HG03521 (cell line): ENCODE measurements around the gene CFAP251.

Experiments used
- ATAC-seq: cut with Tn5 transposase; IDR thresholded peaks from one replicate; pipeline ENCODE4 v1.9.1; 2021; ENCODE audit warnings: mild to moderate bottlenecking, moderate library complexity; ENCODE audit not compliant: unreplicated experiment

Gene CFAP251

DNA sequence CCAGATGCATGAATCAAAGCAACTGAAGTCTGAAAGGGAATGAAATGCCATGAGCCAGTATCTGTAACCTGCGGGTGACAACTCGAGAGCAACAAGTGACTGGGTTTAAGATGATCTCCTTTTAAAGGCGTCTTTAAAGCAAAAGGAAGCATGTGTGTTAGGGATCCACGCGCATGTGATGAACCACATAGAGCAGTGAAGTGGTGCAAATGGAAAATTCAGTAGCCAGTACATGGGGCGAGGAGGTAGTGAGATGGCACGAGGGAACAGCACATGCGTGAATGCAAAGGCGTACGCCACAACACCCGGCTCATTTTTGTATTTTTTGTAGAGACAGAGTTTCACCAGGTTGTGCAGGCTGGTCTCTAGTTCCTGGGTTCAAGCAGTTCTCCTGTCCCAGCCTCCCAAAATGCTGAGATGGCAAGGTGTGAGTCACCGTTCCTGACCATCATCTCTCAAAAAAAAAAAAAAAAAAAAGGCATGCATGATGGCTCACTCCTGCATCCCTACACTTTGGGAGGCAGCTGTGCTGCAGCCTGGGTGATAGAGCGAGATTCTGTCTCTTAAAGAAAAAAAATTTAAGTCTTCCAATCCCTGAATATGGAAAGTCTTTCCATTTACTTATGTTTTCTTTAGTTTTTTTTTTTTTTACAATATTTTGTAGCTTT lies 78.7 kb downstream of the CFAP251 start:
- no peak for ATAC-seq

DNA sequence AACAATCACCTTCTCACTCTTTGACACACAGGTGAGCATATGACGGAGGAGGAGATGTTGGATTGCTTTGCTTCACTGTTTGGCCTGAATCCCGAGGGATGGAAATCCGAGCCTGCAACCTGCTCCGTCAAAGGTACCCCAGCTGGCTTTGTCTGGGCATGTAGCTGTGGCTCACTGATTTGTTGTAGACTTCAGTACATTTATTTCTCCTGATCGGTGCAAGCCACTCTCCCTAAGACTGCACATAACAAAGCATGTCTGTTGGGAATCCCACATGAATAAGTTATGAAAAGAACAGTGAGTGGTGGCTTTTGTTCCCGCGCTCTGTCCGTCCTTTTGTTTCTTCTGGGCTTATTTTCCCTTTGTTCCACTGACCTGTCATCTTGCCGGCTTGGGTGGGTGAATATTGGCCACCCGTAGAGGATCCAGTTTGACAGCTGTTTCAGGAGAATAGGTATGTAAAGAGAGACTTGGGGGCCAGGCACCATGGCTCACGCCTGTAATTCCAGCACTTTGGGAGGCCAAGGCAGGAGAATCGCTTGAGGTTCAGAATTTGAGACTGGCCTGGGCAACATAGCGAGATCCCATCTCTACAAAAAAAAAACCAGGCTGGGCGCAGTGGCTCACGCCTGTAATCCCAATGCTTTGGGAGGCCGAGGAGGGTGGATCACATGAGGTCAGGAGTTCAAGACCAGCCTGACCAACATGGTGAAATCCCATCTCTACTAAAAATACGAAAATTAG lies 83.2 kb downstream of the CFAP251 start:
- no peak for ATAC-seq

DNA sequence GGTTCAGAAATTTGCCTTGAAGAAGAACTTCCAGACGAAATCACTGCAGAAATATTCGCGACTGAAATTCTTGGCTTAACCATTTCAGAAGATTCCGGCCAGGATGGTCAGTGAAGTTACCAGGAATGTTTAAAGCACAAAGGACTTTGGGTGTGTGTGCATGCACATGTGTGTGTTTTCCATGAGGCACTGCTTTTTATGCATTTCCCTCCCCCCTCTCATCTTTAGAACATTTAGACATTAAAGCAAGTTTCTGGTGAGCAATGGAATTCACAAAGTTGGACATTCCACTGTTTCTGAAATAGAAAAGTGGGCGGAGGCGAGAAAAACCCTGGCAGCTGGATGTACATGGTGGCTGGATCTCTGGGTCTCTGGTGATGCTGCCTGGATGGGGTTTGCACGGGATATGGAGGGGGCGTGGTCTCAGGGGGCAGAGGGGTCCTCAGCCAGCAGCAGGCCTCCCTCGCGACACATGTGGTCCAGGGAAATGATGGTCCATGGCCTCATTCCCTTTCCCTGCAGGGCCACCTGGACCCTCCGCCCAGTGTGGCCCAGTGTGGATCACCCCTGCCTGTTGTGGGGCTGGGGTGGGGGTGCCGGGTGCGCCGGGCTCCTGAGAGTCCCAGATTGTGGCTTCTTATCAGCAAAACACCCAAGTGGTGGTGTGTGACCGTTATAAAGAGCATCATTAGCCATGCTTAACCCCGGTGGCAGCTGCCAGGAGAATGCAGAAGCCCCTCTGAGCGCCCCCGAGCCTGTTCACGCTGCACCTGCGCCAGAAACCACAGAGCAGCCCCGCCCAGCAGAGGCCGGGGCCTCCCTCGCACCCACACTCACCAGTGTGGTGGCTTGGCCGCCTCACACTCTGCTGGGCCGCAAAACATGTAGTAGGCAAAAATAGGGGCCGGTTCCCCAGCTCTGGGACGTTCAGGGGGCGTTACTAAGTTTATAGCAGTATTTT lies 85.5 kb downstream of the CFAP251 start:
- ATAC-seq: no peak

DNA sequence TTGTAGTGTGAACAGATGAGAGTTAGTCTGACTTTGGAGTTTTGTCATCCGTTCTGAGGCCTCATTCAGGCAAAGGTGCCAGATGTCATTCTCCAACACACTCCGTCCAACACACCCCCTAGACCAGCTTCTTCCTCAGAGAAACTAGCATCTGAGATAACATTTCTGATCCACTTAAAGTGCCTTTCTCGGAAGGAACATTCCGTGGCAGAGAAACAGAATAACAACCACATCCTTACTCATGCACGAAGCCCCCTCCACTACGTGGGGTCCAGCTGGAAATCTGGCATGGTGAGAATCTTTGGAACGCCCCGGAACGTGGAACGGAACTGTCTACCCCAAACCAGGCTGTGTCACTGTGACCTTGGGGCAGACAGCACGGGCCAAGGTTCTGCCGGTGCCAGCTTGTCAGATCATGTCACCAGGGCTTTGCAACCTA lies 86.3 kb downstream of the CFAP251 start:
- no peak for ATAC-seq

DNA sequence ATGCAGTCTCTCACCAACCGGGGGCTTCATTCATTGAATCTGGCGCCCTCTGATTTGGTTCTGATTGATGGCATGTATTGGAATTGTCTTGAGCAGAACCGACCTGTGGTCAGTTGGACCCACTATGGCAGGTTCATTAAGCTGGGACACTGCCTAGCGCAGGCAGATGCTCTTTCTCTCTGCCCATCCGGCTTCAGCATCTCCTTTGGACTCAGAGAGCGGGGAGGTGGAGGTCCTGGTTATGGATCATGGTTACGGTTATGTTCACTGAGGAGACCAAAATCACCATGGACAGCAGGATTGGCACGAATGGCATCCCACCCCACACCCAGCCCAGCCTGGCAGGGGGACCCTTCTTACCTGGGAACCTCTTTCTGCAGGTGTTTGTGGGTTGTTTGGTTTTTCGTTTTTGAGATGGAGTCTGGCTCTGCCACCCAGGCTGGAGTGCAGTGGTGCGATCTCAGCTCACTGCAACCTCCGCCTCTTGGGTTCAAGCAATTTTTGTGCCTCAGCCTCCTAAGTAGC lies 86.9 kb downstream of the CFAP251 start:
- no peak for ATAC-seq

DNA sequence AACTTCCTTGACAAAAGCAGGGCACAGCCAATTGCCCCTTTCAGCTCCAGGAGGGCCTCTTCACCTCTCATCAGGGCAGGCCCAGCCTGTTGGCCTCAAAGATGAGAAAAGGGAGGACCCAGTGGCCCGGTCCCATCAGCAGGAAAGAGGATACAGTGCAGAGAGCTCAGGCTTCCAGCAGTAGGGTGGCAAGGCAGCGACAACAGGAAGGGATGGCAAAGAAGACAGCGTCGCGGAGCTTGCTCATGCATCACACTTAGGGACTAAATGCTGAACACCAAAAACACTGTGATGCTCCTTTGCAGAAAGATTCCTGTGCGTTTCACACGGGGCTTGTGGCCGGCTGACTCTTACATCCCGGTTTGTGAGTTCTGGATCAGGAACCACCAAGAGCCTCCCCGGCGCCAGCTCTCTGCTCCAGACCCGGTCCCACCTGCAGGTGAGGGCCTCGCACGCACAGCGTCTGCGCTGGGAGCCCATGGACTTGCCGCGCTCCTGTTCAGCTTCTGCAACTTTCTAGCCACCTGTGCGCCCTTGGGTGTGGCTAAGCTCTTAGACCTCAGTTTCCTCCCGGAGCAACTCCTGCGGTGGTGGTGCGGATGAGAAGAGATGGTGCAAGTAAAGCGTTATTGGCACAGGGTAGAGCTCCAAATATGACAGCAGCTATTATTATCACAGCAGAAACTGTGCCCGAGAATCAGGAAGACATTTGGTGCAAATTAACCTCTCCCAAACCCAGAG lies 88.0 kb downstream of the CFAP251 start:
- no peak for ATAC-seq

DNA sequence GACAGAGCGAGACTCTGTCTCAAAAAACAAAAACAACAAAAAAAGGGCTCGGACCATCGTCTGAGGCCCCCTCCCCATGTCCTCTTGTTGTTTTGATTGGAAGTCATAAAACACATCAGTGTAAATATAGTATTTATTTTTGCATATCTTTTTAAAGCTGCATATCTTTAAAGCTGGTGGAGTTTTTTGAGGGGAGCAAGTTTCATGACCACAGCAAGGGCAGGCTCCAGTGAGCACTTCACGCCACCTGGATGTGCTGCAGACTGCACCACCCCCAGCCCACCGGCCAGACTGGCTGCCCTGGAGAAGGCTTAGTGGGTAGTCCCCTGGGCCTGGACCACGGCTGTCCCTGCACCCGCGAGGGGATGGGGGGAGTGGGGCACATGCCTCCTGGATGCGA lies 91.3 kb downstream of the CFAP251 start:
- ATAC-seq: no peak

DNA sequence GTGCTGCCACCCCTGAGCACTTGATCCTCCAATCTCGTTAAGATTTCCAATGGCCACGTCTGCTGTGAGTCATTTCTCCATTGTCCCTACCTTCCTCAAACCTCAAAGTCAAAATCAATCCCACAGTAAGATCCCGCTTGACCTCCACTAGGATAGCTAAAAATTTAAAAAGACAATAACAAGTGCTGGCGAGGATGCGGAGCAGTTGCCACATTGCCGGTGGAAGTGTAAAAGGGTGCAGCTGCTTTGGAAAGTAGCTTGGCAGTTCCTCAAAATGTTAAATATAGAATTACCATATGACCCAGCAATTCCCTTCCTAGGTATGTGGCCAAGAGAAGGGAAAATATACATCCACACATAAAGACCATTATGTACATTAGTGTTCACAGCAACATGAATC lies 93.8 kb downstream of the CFAP251 start:
- ATAC-seq: no peak

DNA sequence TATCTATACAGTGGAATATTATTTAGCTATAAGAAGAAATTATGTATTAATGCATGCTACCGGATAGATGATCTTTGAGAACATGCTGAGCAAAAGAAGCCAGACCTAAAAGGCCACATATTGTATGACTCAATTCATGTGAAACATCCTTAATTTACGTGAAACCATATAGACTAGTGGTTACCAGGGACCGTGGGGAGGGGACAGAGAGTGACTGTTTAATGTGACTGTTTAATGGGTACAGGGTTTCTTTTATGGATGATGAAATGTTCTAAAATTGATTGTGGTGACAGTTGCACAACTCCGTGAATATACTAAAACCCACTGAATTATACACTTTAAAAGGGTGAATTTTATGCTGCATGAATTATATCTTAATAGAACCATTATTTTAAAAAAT lies 94.7 kb downstream of the CFAP251 start:
- ATAC-seq: no peak

DNA sequence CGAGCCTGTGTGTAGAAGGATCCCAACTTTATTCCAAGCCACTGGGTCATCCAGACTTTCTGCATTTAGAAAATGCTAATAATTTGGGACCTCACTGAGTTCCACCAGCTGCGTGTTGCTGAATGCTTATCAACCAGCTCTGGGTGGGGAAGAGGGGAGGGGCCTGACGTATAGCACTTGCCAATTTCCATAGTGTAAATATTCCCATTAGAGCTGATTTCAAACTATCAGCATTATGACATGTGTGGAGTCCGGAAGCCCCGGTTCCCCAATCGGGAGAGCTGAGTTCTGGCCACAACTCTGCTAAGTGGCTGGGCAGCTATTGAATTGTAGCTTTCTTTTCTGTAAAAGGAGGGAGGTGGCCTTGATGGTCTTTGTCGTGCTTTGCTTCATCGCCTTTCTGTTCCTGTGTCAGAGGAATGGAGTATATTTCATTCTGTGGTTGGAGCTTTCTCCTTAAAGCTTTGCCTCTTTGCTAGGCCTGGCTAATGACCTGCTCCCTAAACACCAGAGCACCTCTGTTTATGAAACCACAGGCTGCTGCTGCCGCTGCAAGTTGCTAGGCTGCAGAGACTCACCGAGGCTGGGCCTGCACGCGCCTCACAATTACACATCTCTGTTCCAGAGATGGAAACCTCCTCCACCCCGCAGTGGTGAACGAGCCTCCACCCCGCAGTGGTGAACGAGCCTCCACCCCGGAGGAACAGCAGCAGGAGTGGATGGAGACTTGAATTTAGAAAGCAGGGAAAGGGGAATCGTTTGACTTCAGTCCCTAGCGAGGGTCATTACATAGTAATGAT lies 95.6 kb downstream of the CFAP251 start:
- no peak for ATAC-seq

DNA sequence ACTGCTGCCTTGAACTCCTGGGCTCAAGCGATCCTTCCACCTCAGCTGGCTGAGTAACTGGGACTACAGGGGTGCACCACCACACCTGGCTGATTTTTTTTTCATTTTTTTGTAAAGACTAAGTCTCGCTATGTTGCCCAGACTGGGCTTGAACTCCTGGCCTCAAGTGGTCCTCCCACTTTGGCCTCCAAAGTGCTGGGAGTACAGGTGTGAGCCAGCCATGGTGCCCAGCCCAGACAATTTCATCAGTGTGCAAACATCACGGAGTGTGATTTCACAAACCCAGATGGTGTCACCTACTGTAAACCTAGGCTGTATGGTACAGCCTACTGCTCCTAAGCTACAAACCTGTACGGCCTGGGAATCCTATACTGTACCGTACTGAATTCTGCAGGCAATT lies 96.4 kb downstream of the CFAP251 start:
- ATAC-seq: no peak

DNA sequence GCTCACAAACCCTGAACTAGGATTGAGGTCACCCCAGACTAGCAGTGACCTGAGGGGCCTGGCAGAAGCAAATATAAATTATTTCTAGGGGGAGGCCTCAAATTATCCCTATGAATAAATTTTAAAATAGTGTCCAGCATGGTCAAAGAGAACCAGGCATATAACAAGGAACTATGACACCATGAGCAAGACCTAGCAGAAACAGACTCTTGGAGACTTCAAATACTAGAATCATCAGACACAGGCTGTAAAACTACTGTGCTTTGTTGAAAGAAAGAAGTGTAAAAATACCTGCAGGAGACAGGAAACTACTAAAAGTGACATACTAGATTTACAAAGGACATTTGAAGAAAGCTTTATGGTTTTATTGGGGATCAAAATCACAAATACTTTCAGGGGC lies 100.1 kb downstream of the CFAP251 start:
- ATAC-seq: no peak

DNA sequence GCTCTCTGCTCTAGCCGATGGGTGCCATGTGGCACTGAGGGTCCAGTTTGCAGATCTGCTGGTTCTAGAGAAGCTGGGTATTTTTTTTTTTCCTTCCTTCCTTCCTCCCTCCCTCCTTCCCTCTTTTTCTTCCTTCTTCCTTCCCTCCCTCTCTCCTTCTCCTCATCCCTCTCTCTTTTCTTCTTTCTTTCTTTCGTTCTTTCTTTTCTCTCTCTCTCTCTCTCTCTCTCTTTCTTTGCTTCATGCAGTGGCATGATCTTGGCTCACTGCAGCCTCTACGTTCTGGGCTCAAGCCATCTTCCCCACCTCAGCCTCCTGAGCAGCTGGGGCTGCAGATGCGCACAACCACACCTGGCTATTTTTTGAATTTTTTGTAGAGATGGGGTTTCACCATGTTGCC lies 100.5 kb downstream of the CFAP251 start:
- ATAC-seq: no peak

DNA sequence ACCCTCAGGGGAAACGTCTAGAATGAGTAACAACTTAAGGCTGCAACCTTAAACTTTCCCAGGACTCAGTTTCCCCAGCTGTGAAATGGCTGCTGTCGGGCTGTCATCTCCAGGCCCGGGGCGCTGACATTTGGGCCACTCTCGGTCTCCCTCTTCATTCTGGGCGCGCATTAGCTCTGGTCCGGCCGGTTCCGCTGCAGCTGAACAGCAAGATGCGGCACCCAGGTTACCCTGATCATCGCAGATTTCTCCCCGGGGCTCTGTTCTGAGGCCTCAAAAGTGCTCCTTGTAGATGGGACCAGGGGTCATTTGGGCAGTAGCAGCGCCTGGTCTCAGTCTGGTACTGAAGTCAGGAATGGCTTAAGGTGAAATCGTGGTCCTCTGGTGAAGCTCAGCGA lies 102.4 kb downstream of the CFAP251 start:
- no peak for ATAC-seq

DNA sequence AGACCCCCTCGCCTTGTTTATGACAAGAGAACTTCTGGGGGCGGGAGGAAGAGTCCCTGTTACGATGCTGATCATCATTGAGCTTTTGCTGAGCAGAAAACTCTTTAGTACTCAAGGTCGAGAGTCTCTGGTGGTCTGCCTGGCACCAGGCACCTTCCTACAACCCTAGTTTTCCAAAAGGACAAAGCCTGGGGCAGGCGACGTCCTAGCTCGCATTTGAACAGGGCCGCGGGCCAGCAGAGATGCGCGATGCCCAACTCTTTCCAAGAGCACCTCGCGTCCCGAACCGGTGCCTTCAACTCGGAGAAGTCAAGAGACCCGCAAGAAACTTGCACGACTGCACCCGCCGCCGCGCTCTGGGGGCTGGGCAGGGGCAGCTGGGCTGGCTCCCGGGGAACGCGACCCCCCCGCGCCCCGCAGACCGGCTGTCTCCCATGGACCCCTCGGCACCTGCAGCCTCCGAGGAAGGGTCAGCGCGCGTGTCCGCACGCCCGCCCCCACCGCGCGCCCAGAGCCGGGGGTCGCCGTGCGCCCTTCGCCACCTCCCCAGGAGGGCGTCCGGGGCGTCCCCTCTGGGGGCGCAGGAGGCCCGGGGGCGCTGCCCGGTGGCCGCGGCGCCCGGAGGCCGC lies 102.9 kb downstream of the CFAP251 start:
- no peak for ATAC-seq

DNA sequence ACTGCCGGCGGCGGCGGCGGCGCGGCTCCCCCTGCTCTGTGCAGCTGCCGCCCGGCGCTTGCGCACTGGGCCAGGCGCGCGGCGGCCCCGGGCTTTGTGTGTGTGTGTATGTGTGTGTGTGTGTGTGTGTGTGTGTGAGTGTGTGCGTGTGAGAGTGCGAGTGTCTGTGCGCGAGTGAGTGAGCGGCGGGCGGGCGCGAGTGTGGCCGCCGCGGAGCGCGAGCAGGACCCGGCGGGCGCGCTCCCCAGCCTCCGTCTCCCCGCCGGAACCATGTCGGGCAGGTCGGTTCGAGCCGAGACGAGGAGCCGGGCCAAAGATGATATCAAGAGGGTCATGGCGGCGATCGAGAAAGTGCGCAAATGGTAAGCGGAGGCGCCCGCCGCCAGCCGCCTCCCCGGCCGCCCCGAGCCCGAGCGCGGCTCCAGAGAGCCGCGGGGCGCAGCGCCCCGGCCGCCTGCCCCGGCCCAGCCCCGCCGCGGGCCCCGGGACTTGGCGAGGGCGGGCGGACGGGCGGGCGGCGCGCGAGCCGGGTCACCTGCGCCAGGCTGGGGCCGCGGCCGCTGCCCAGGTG lies 103.5 kb downstream of the CFAP251 start, which contains the start of gene BCL7A:
Gene BCL7A (plus strand): TSS at position 63 of the 571 bp plus-strand sequence. CDS start 208 bp downstream, at position 271.
- ATAC-seq: peak; percentile 41

DNA sequence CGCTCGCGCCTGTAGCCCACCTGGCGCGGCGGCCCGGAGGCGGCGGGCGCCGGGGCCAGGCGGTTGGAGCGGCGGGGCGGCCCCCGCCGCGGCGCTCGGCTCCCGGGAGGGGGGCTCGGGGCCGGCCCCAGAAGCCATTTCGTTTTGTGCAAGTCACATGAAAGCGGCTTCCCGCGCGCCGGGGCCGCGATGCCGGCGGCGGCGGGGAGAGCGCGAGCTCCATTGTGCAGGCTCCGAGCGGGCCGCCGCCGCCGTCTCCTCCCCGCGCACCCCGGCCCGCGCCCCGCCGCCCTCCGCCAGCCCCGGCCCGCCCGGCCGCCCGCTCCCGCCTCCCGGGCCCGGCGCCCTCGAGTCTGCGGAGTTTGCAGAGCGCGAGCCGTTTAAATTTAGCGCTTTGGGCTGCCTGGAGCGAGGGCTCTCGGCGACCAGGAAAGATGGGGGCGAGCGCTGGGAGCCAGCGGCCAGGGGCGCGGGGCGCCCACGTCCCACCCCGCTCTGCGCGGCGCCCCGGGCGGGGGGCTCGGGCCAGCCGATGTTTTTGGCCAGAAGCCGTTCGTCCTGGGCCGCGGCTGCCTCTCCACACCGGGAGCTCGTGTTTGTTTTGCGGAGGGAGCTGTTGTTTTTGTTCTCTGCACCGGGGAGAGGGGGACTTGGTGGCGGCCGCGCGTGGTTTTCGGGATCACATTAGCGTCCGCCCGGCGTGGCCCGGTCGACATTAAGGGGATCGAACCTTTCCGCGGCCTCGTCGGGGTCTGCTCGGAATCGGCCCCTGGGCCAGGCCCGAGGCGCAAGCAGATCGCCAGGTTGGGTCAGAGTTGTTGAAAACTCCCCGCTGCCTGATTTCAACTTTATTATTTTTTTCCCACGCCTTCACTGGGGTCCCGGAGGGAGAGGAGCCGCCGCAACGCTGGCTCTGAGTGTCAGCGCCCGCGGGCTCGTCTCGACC lies 104.3 kb downstream of the CFAP251 start:
- no peak for ATAC-seq
